Trophoblast cell (in vitro differentiated cells and primary cell): ENCODE results near the gene MRPS31.
A peak's percentile ranks its signal among the peaks of the same experiment; 100 is the strongest.

Experiments
- DNase-seq, 2 donors: peaks; one replicate each; pipeline ENCODE4 v3.0.0-alpha.2; 2016
- H2AFZ ChIP-seq: 2 replicates; pipeline ENCODE4 v1.6.1; 2013; ENCODE audit warnings: low read length, moderate library complexity, mild to moderate bottlenecking; ENCODE audit not compliant: insufficient read depth, poor library complexity
- H2AK5ac ChIP-seq: 2 replicates; pipeline ENCODE4 v1.6.1; 2013; ENCODE audit warnings: mild to moderate bottlenecking, low read length
- H2BK120ac ChIP-seq: 2 replicates; pipeline ENCODE4 v1.6.1; 2013; ENCODE audit warnings: low read length, mild to moderate bottlenecking, moderate library complexity; ENCODE audit not compliant: insufficient read depth, poor library complexity
- H2BK12ac ChIP-seq: 2 replicates; pipeline ENCODE4 v1.6.1; 2013; ENCODE audit warnings: mild to moderate bottlenecking, low read length, moderate library complexity
- H2BK5ac ChIP-seq: 2 replicates; pipeline ENCODE4 v1.6.1; 2013; ENCODE audit warnings: low read length, low read depth, moderate library complexity, mild to moderate bottlenecking; ENCODE audit not compliant: poor library complexity
- H3K14ac ChIP-seq: 2 replicates; pipeline ENCODE4 v1.6.1; 2013; ENCODE audit warnings: mild to moderate bottlenecking, low read length
- H3K18ac ChIP-seq: 2 replicates; pipeline ENCODE4 v1.6.1; 2013; ENCODE audit warnings: mild to moderate bottlenecking, low read length
- H3K23ac ChIP-seq: 2 replicates; pipeline ENCODE4 v1.6.1; 2013; ENCODE audit warnings: low read length
- H3K27ac ChIP-seq: 2 replicates; pipeline ENCODE4 v1.5.1; 2013; ENCODE audit warnings: low read depth, mild to moderate bottlenecking, inconsistent platforms, low read length, moderate library complexity
- H3K27me3 ChIP-seq: 2 replicates; pipeline ENCODE4 v1.6.1; 2013; ENCODE audit warnings: inconsistent platforms, mild to moderate bottlenecking, low read length, moderate library complexity; ENCODE audit not compliant: insufficient read depth
- H3K36me3 ChIP-seq, 2 experiments: 1 replicate in 1 of 2; 2 replicates in 1 of 2; pipeline ENCODE4 v1.6.1; 2013; ENCODE audit warnings: low read length in 2 of 2, mild to moderate bottlenecking in 2 of 2, moderate library complexity in 1 of 2; ENCODE audit not compliant: insufficient read depth in 2 of 2, control insufficient read depth in 1 of 2
- H3K4ac ChIP-seq: 2 replicates; pipeline ENCODE4 v1.6.1; 2013; ENCODE audit warnings: low read depth, mild to moderate bottlenecking, low read length, moderate library complexity
- H3K4me1 ChIP-seq, 2 experiments: 1 replicate in 1 of 2; 2 replicates in 1 of 2; pipeline ENCODE4 v1.6.1; 2013; ENCODE audit warnings: low read length in 2 of 2, mild to moderate bottlenecking in 2 of 2, moderate library complexity in 1 of 2; ENCODE audit not compliant: insufficient read depth in 2 of 2, control insufficient read depth in 1 of 2
- H3K4me2 ChIP-seq: 2 replicates; pipeline ENCODE4 v1.6.1; 2013; ENCODE audit warnings: inconsistent platforms, mild to moderate bottlenecking, low read length, moderate library complexity
- H3K4me3 ChIP-seq: 2 replicates; pipeline ENCODE4 v1.5.1; 2013; ENCODE audit warnings: mild to moderate bottlenecking, low read depth, low read length, inconsistent platforms
- H3K79me1 ChIP-seq: one replicate; pipeline ENCODE4 v1.6.1; 2013; ENCODE audit warnings: low read length
- H3K79me2 ChIP-seq: 2 replicates; pipeline ENCODE4 v1.6.1; 2013; ENCODE audit warnings: low read length, mild to moderate bottlenecking; ENCODE audit not compliant: control insufficient read depth, insufficient read depth, poor library complexity
- H3K9ac ChIP-seq: 2 replicates; pipeline ENCODE4 v1.6.1; 2013; ENCODE audit warnings: mild to moderate bottlenecking, low read length
- H3K9me3 ChIP-seq: 2 replicates; pipeline ENCODE4 v1.6.1; 2013; ENCODE audit warnings: low read depth, mild to moderate bottlenecking, control low read depth, inconsistent platforms, low read length; ENCODE audit not compliant: insufficient read depth
- H4K12ac ChIP-seq: 2 replicates; pipeline ENCODE4 v1.6.1; 2013; ENCODE audit warnings: low read depth, mild to moderate bottlenecking, low read length, moderate library complexity
- H4K8ac ChIP-seq: 2 replicates; pipeline ENCODE4 v1.6.1; 2013; ENCODE audit warnings: low read depth, mild to moderate bottlenecking, low read length, moderate library complexity
- H4K91ac ChIP-seq: one replicate; pipeline ENCODE4 v1.6.1; 2013; ENCODE audit warnings: low read depth, mild to moderate bottlenecking, low read length, moderate library complexity
- WGBS: extraction: QIAGEN DNeasy Blood & Tissue Kit; methylation state at CpG from one replicate; pipeline ENCODE4 v1.1.7; 2013; ENCODE audit warnings: missing lambda C conversion rate; ENCODE audit not compliant: insufficient read length, insufficient coverage; ENCODE audit errors: extremely low coverage; 5-methylcytosine and 5-hydroxymethylcytosine counted together

The MRPS31 gene

GRCh38 chr13:40779049-40779448 is 8.1 kb upstream of the MRPS31 start:
- H4K8ac ChIP-seq = no peak overlapping the region
- no CpG with 5 or more reads among the region's 4 CpGs for WGBS

GRCh38 chr13:40777809-40778175 is 6.8 kb upstream of the MRPS31 start:
- Histone ChIP-seq H3K9ac (no peak overlapping the region), H3K27me3 (no peaks in the 10 kb centered on the region), H2BK12ac (no peak overlapping the region), H2AK5ac (no peak overlapping the region), H4K8ac (no peak overlapping the region), H3K18ac (no peak overlapping the region), H2BK120ac (no peak overlapping the region), H3K4me1 (peaks cover 2 to 3% of the 10 kb centered on the region in 2 experiments), H3K79me1 (no peaks in the 10 kb centered on the region), H3K36me3 (no peaks in the 10 kb centered on the region), H3K4me2 (no peak overlapping the region), H3K27ac (no peak overlapping the region), H3K79me2 (no peaks in the 10 kb centered on the region), H4K91ac (no peak overlapping the region), H3K23ac (no peak overlapping the region), H3K4me3 (no peak overlapping the region), H2AFZ (peak overlapping the region; percentile 25), H3K4ac (no peak overlapping the region), H3K14ac (no peak overlapping the region), H3K9me3 (no peaks in the 10 kb centered on the region), H2BK5ac (no peak overlapping the region), H4K12ac (no peak overlapping the region)
- WGBS = no CpG with 5 or more reads among the region's 3 CpGs
- peak; percentile 61 to 83 for DNase-seq

More at GRCh38 chr13:40779049-40779448, 8.1 kb upstream of the MRPS31 start:
- no peak overlapping the region for H2AK5ac ChIP-seq
- no peak overlapping the region for H3K23ac ChIP-seq
- H3K79me1 ChIP-seq = no peaks in the 10 kb centered on the region
- H3K36me3 ChIP-seq = no peaks in the 10 kb centered on the region
- H4K12ac ChIP-seq = no peak overlapping the region
- no peak overlapping the region for H3K18ac ChIP-seq
- H3K4ac ChIP-seq = no peak overlapping the region
- H2BK120ac ChIP-seq = no peak overlapping the region
- no peak for DNase-seq
- H2BK12ac ChIP-seq = no peak overlapping the region
- H3K27me3 ChIP-seq = no peaks in the 10 kb centered on the region
- H3K14ac ChIP-seq = no peak overlapping the region
- H3K4me2 ChIP-seq = no peak overlapping the region
- no peak overlapping the region for H2BK5ac ChIP-seq
- no peak overlapping the region for H4K91ac ChIP-seq
- H3K79me2 ChIP-seq = no peaks in the 10 kb centered on the region
- H3K9me3 ChIP-seq = no peaks in the 10 kb centered on the region
- no peak overlapping the region for H3K27ac ChIP-seq
- no peak overlapping the region for H2AFZ ChIP-seq
- peaks cover 2 to 3% of the 10 kb centered on the region in 2 experiments for H3K4me1 ChIP-seq
- no peak overlapping the region for H3K9ac ChIP-seq
- no peak overlapping the region for H3K4me3 ChIP-seq

GRCh38 chr13:40777166-40777808 is 6.3 kb upstream of the MRPS31 start:
- H2BK120ac ChIP-seq = no peak overlapping the region
- DNase-seq = peak in 1 of 2 donors; percentile 75
- H3K27ac ChIP-seq = no peak overlapping the region
- no peak overlapping the region for H3K14ac ChIP-seq
- H3K79me2 ChIP-seq = no peaks in the 10 kb centered on the region
- H3K9me3 ChIP-seq = no peaks in the 10 kb centered on the region
- no peak overlapping the region for H3K23ac ChIP-seq
- H3K4me2 ChIP-seq = peak overlapping the region; percentile 38
- H2BK5ac ChIP-seq = no peak overlapping the region
- no peaks in the 10 kb centered on the region for H3K36me3 ChIP-seq
- no peak overlapping the region for H4K91ac ChIP-seq
- no peak overlapping the region for H4K12ac ChIP-seq
- H2AFZ ChIP-seq = peak overlapping the region; percentile 25
- H3K4me3 ChIP-seq = no peak overlapping the region
- no peaks in the 10 kb centered on the region for H3K79me1 ChIP-seq
- WGBS = no CpG with 5 or more reads among the region's 7 CpGs
- no peaks in the 10 kb centered on the region for H3K27me3 ChIP-seq
- H3K4me1 ChIP-seq = peaks cover 2 to 3% of the 10 kb centered on the region in 2 experiments
- no peak overlapping the region for H2AK5ac ChIP-seq
- no peak overlapping the region for H3K4ac ChIP-seq
- no peak overlapping the region for H3K9ac ChIP-seq
- H3K18ac ChIP-seq = no peak overlapping the region
- no peak overlapping the region for H2BK12ac ChIP-seq
- H4K8ac ChIP-seq = no peak overlapping the region

GRCh38 chr13:40776681-40777165 is 5.7 kb upstream of the MRPS31 start:
- Histone ChIP-seq H3K27me3 (no peaks in the 10 kb centered on the region), H2BK5ac (no peak overlapping the region), H3K14ac (no peak overlapping the region), H2AK5ac (no peak overlapping the region), H3K23ac (no peak overlapping the region), H3K36me3 (no peaks in the 10 kb centered on the region), H3K18ac (no peak overlapping the region), H3K79me1 (no peaks in the 10 kb centered on the region), H3K4me3 (no peak overlapping the region), H3K4ac (no peak overlapping the region), H2AFZ (no peak overlapping the region), H2BK12ac (no peak overlapping the region), H3K9ac (no peak overlapping the region), H4K8ac (no peak overlapping the region), H3K4me1 (peaks cover 2 to 3% of the 10 kb centered on the region in 2 experiments), H3K4me2 (no peak overlapping the region), H4K12ac (no peak overlapping the region), H3K27ac (no peak overlapping the region), H3K79me2 (no peaks in the 10 kb centered on the region), H3K9me3 (no peaks in the 10 kb centered on the region), H4K91ac (no peak overlapping the region), H2BK120ac (no peak overlapping the region)
- WGBS = no CpG with 5 or more reads among the region's 7 CpGs
- peak in 1 of 2 donors; percentile 63 for DNase-seq
